ENCODE data around the gene AOC3. TPM values are rescaled to one million over a fixed set of nuclear protein-coding genes. Genes with fewer than 3 reads are reported as not detected.
"Not testable (repeated sequence)": the region's sequence is repeated elsewhere in the genome, so short reads cannot be mapped to it uniquely, and the experiment has no call there.

AOC3 gene
- polyA plus RNA-seq, 1 donor: 4.9 TPM

DNA sequence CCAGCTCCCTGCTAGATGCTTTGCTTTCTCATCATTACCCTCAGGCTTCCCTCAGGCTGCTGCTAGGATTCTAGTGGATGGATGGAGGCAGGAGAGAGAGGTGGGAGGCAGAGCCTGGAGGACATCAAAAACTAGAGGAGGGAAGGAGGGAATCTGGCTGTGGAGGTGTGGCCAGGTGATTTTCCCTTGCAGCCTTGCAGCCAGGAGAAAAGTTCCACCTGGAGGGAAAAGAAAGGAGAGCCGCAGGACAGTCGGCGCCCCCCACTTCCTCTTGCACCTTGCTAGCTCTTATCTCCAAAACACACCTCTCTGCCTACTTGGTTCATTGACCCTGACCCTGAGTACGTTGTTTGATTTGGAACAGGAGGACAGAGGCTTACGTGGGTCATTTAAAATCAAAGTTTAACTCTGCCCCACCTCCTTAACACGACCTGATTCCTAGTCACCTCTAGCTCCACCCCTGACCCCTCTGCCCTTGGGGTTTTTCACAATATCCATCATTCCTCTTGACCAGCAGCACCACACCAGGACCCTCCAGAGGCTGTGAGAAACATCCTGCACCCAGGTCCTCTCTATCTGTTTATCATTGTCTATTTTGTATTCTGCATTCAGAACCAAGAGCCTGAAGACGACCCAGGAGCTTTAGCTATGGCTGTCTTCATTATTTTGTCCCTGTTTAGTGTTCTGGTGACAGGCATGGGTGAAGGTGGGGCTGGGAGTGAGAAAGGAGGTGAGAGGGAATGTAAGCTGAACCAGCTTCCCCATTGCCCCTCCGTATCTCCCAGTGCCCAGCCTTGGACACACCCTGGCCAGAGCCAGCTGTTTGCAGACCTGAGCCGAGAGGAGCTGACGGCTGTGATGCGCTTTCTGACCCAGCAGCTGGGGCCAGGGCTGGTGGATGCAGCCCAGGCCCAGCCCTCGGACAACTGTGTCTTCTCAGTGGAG, 15.9 kb downstream of the AOC3 start:
- DNase-seq: no peak

DNA sequence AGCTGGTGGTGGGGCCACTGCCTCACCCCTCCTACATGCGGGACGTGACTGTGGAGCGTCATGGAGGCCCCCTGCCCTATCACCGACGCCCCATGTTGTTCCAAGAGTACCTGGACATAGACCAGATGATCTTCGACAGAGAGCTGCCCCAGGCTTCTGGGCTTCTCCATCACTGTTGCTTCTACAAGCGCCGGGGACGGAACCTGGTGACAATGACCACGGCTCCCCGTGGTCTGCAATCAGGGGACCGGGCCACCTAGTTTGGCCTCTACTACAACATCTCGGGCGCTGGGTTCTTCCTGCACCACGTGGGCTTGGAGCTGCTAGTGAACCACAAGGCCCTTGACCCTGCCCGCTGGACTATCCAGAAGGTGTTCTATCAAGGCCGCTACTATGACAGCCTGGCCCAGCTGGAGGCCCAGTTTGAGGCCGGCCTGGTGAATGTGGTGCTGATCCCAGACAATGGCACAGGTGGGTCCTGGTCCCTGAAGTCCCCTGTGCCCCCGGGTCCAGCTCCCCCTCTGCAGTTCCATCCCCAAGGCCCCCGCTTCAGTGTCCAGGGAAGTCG, 16.8 kb downstream of the AOC3 start:
- DNase-seq: not testable (repeated sequence)

GRCh38 chr17:42868338-42868737, 17.3 kb downstream of the AOC3 start:
- no peak for DNase-seq

- DNase-seq: no peak
These were observed 20.6 kb downstream of the AOC3 start for GRCh38 chr17:42871647-42872046.

GRCh38 chr17:42872251-42872965, 21.4 kb downstream of the AOC3 start:
- DNase-seq: no peak

- DNase-seq: no peak
These were observed 22.3 kb downstream of the AOC3 start for GRCh38 chr17:42873315-42873714.

GRCh38 chr17:42873932-42874695, 23.1 kb downstream of the AOC3 start:
- DNase-seq: not testable (repeated sequence)

DNA sequence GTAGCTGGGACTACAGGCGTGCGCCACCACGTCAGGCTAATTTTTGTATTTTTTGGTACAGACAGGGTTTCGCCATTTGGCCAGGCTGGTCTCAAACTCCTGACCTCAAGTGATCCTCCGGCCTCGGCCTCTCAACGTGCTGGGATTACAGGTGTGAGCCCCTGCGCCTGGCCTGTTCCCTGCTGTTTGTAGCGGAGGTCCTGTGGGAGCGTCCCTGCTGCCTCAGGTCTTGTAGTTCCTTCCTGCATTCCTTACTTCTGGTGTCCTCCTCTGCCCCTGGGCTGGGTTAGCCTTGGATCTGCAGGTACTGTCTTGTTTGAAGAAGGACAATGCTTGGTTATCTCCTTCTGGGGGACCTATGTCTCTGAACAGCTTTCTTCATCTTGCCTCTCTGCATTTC, 26.0 kb downstream of the AOC3 start:
- no peak for DNase-seq

DNA sequence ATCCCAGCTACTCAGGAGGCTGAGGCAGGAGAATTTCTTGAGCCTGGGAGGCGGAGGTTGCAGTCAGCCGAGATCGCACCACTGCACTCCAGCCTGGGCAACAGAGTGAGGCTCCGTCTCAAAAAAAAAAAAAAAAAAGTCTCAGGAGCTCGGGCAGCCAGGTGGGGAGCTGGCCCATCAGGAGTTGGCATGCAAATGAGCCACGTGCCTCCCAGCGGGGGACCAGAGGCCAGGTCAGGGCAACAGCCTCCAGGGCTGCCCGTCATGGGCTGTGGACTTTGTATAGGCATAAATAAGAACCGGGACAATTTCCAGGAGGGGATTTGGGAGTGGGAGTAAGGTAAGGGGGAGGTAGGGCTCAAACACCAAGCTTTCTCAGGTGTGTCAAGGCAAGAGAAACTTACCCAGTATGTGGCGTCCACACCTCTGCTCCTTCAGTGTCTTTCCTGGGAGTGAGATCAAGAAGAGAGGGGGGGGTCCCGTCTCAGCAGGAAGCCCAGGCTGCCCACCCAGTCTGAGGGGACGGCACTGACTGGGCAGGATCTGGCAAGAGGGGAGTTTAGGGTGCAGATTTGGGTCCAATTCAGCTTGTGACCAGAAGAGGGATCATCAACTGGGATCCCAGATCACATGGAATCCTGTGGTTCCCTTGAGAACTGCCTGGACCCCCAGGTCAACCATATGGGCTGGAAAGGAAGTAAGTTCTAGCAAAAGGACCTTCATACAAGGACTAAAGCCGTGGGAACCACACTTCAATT, 27.3 kb downstream of the AOC3 start:
- DNase-seq: peak; percentile 42

DNA sequence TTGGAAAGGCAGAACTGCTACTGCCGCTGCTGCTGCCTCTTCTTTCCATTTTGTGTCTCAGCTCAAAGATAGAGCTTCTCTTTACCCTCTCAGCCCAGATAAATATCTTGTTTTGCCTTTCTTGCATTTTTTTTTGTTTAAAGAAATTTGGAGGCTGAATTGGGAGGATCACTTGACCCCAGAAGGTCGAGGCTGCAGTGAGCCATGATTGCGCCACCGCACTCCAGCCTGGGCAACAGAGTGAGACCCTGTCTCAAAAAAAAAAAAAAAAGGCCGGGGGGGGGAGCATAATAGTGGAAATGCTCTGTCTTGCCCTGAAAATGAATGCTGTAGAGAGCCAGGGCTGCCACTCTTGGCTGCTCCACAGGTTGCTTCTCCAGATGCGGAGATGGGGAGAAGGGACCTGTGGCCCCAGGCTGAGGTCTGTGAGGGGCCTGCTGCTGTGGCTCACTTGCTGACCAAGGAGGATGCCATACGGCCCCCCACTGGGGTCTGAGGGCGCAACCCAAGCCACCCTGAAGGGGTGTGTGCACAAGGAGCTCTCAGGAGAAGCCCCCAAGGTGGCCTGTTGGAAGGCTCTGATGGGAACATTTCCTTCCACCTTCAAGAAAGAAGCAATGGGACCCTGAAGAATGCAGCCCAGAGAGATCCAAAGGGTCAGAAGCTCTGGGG, 28.1 kb downstream of the AOC3 start:
- no peak for DNase-seq

GRCh38 chr17:42879596-42879985, 28.6 kb downstream of the AOC3 start:
- no peak for DNase-seq

- no peak for DNase-seq
These were observed 29.8 kb downstream of the AOC3 start for GRCh38 chr17:42880776-42881310.

DNA sequence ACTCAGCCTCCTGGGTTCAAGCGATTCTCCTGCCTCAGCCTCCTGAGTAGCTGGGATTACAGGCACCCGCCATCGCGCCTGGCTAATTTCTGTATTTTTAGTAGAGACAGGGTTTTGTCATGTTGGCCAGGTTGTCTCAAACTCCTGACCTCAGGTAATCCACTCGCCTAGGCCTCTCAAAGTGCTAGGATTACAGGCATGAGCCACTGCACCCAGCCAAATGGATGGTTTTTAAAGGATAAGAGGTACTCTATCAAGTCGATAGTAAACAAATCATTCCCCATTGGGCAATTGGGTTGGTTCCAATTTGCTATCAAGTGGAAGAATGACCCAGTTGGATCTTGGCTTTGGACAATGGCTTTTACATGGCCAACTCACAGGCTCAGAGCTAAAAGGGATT, 30.7 kb downstream of the AOC3 start:
- DNase-seq: not testable (repeated sequence)

- DNase-seq: no peak
These were observed 31.2 kb downstream of the AOC3 start for GRCh38 chr17:42882166-42882565.

GRCh38 chr17:42883802-42884558, 33.0 kb downstream of the AOC3 start:
- no peak for DNase-seq

DNA sequence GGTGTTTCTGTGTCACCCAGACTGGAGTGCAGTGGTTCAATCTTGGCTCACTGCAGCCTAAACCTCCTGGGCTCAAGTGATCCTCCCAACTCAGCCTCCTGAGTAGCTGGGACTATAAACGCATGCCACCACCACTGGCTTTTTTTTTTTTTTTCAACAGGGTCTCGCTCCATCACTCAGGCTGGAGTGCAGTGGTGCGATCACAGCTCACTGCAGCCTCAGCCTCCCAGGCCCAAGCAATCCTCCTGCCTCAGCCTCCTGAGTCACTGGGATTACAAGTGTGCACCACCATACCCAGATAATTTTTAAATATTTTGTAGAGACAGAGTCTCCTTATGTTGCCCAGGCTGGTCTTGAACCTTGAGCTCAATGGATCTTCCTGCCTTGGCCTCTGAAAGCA, 34.8 kb downstream of the AOC3 start:
- not testable (repeated sequence) for DNase-seq

GRCh38 chr17:42886283-42887176, 35.5 kb downstream of the AOC3 start:
- no peak for DNase-seq

- DNase-seq: no peak
These were observed 38.8 kb downstream of the AOC3 start for GRCh38 chr17:42889809-42890208.
